SH-SY5Y (cell line): ENCODE data around the gene SYNGAP1.

Experiments used
- GATA2 ChIP-seq: IDR thresholded peaks from 2 replicates; pipeline ENCODE4 v1.6.1; 2011; ENCODE audit warnings: mild to moderate bottlenecking, low read depth, low read length
- GATA3 ChIP-seq: IDR thresholded peaks from 2 replicates; pipeline ENCODE4 v1.6.1; 2011; ENCODE audit warnings: low read depth, mild to moderate bottlenecking, low read length, moderate library complexity

SYNGAP1 gene

DNA sequence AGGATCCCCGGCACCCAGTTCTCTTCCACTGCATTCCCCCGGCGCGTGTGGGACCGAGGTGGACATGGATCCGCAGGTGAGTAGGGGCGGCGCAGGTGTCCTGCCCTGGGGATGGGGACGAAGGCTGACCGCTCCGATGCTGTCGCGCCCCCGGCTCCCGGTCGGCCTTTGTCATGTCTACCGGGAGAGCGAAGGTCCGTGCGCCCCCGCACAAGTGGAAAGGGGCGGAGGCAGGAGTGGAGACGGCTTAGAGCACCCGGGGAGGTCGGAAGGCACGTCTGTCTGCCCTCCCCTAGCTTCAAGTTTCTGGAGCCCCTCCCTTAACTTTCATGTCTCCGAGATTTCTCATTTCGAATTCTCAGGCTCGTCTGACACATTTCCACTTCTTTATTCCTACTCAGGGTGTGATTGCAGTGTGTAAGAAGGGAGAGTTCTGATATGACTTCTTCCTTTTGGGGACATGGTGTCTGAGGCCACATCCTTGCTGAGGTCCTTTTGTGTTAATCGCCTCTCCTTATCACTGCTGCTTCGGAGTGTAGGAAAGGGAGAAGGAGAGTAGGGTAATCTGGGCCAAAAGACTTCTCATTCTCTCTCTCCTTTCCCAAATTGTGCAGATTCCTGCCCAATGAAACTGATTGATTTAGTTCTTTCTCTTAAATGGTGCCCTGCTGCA, 27.8 kb upstream of the SYNGAP1 start:
- TF ChIP-seq GATA3 (no peak), GATA2 (no peak)

DNA sequence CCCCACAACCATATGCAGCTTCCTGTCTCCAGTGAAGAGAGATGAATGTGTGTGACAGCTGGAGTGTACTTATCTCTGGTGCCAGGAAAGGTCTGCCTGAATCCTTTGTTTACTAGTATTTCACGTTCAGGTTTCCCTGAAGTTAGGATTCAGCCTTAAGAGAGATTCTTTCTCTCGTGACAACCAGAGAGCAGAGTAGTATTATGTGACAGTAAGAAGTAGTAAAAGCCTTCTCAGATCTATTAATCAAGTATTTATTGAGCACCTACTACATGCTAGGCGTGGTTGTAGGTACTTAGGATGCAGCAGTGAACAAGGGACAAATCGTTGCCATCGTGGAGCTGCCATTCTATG, 27.3 kb upstream of the SYNGAP1 start:
- TF ChIP-seq GATA3 (no peak), GATA2 (no peak)

DNA sequence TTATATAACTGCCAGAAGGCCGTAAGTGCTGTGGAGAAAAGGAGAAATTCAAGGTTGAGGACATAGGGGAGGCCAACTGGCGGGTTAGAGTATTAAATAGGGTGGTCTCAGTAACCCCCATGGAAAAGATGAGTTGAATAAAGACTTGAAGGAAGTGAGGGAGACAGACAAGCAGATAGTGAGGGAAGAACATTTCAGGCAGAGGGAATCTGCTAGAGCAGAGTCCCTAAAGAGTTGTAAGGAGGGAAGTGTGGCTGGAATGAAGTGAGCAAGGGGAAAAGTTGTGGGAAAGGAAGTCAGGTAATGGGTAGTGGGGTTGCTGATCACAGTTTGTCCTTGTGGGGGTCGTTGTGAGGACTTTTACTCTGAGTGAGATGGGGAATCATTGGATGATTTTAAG, 26.9 kb upstream of the SYNGAP1 start:
- TF ChIP-seq GATA2 (no peak), GATA3 (no peak)

- TF ChIP-seq GATA3 (no peak), GATA2 (no peak)
These were observed 22.3 kb upstream of the SYNGAP1 start for GRCh38 chr6:33397541-33397940.

- TF ChIP-seq GATA3 (no peak), GATA2 (no peak)
These were observed 15.0 kb upstream of the SYNGAP1 start for GRCh38 chr6:33404884-33405283.

GRCh38 chr6:33405386-33405940, 14.4 kb upstream of the SYNGAP1 start:
- TF ChIP-seq GATA2 = no peak
- TF ChIP-seq GATA3 = no peak

- no peak for TF ChIP-seq GATA3
- TF ChIP-seq GATA2 = no peak
These were observed 13.7 kb upstream of the SYNGAP1 start for GRCh38 chr6:33406126-33406525.

DNA sequence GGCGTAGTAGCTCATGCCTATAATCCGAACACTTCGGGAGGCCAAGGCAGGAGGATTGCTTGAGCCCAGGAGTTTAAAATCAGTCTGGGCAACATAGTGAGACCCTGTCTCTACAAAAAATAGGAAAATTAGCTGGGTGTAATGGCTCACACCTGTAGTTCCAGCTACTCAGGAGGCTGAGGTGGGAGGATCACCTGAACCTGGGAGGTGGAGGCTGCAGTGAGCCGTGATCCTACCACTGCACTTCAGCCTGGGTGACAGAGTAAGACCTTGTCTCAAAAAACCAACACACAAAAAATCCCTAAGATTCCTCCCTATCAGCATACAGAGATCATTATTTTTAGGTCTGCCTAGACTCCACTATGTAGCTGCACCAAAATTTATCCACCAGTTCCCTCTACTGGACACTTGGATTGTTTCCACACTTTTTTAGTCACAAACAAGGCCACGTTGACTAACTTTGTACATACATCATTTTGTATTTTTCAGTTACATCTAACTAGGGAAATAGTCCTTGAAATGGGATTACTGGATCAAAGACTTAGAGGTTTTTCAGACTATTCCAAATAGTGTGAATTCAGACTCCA, 12.6 kb upstream of the SYNGAP1 start:
- TF ChIP-seq GATA2 (no peak), GATA3 (no peak)

DNA sequence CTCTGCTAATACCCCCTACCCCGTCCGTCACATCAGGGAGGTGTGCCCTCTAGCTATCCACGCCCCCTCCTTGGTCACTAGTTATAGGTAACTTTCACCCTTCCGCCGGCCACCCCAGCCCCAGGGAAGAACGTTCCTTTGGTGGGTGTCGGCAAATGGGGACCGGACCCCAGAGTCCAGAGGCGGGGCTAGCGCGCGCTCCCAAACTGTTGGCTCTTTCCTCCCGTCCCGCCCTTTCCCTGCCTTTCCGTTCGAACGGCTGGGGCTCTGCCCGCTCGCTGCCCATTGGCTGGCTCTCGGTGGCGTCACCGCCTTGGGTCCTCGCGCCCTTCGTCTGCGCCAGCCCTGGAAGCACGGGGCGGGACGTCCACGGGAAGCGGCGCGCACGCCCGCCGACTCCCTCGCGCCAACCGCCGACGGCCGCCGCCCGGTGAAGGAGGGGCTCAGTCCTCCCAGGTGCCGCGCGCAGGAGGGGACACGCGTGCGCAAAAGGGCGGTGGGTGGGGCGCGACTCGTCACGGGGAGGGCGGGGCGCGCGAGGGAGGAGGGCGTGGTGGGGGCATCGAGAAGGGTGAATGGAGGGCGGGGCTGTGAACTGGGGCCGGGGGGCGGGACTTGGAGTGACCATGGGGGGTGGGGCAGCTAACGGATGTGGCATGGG, 9.7 kb upstream of the SYNGAP1 start:
- TF ChIP-seq GATA3 (no peak), GATA2 (no peak)

DNA sequence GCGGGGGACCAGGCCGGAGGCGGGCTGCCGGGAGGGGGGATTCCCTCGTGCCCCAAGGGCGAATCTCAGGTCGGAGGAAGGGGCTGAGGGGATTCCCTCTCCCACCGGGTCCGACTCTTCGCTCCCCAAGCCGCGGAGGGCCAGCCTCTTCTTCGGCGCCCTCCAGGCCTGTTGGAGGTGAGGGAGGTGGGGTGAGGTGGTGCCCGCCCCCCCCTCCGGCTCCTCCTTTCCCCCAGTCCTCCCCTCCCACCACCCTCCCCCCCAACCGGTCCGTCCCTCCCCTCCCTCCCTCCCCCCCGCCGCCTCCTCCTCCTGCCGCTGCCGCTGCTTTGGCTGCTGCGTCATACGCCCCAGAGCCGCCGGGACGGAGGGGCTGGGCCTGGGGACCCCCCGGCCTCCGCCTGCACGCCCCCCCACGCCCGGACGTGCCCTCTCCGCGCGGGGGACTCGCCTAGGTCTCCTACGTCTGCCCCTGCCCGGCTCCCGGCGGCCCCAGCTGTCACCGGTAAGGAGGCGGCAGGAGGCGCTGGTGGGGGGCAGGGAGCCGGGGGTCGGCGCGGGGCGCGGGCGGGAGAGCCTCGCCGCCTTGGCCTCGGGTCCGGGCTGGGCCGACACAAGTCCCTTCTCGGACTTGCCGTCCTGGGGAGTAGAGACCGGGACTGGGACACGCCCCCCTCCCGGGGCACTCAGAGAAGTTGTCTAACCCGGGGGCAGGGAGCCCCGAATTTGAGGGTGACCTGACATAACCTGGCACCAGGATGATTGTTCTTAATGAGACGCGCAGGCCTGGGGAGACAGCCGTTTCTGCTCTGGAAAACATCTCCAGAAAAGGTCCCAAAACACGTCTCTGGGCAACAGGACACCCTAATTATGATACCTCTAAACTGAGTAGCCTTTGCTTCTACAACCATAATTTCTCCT, 8.9 kb upstream of the SYNGAP1 start, which contains the start of gene PHF1:
Gene PHF1, plus strand, starts transcription at position 304 of the 921 bp plus-strand sequence. CDS start 1,250 bp downstream, outside the sequence.
- TF ChIP-seq GATA3 (no peak), GATA2 (no peak)

DNA sequence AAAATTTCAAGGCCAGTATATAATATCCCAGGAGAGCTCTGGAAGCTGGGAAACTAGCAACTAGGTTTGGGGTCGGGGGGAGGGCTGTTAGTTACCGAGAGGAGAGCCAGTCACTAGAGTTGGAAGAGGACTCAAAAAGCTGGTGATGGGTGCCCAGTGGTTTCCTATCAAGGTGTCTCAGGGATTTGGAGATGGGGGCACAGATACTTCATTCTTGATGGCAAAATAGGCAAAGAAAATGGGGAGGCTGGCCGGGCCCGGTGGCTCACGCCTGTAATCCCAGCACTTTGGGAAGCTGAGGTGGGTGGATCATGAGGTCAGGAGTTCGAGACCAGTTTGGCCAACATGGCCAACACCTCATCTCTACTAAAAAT, 8.2 kb upstream of the SYNGAP1 start:
- TF ChIP-seq GATA3 = no peak
- TF ChIP-seq GATA2 = no peak

- TF ChIP-seq GATA2 (no peak), GATA3 (no peak)
These were observed 7.5 kb upstream of the SYNGAP1 start for GRCh38 chr6:33412140-33413009.

GRCh38 chr6:33413241-33414120, 6.4 kb upstream of the SYNGAP1 start:
- no peak for TF ChIP-seq GATA2
- TF ChIP-seq GATA3 = no peak
